SIG-M5 treated with dmso at 0.1 percent for 504 hours (cell line): Measurements from ENCODE around the gene NOS1AP.
"Not testable (repeated sequence)": the region's sequence is repeated elsewhere in the genome, so short reads cannot be mapped to it uniquely, and the experiment has no call there.

Source experiments
- DNase-seq: peaks from one replicate; lab custom pipeline; 2025; ENCODE audit not compliant: unreplicated experiment; lab: John Stamatoyannopoulos, UW

Gene NOS1AP

GRCh38 chr1:162191396-162192305, 122.2 kb downstream of the NOS1AP start:
- no peak for DNase-seq

GRCh38 chr1:162192306-162192678, 122.8 kb downstream of the NOS1AP start:
- no peak for DNase-seq

GRCh38 chr1:162192763-162193162, 123.3 kb downstream of the NOS1AP start:
- no peak for DNase-seq

- DNase-seq, result no peak
These were observed 123.7 kb downstream of the NOS1AP start for GRCh38 chr1:162193221-162193620.

DNA sequence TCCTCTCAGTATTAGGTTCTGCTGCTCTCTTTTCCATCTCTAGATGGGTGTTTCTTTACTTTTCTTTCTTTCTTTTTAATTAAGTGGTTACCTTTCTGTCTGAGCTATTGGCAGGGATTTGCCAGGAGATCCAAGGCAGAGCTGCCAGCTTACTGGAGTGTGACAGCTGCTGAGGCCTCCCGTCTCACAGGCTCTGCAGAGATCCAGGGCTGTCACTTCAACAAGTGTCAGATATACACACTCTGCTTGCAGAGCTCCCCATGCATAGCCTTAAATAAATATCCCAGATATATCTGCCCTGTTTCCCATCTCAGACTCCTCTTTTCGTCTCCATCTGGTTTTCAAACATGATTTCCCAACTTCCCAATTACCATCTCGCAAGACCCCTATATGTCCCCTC, 124.3 kb downstream of the NOS1AP start:
- DNase-seq, result no peak

- no peak for DNase-seq
These were observed 126.1 kb downstream of the NOS1AP start for GRCh38 chr1:162195567-162195966.

GRCh38 chr1:162196387-162196786, 126.9 kb downstream of the NOS1AP start:
- DNase-seq, result no peak

DNA sequence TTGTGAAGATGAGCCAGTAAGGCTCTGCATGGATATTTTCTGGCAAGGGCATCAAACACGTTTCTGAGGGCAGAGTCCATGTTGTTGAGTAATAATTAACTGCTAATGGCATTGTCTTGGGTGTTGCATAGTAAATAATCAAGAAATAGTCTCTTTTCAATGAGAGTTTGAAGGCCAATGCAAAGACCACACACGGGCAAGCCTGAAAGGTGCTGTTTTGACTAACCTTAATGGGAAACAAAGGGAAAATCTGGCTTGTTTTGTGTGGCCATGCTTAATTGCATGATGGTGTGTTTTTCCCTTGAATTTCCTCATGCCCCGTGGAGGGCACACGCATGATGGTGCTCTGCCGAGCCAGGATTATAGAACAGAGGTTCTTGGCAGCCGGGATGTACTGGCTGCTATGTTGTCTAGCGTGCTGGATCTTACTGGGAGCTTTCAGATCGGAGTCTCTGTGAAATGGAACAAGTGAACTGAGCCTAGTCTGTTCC, 127.6 kb downstream of the NOS1AP start:
- DNase-seq, result no peak

DNA sequence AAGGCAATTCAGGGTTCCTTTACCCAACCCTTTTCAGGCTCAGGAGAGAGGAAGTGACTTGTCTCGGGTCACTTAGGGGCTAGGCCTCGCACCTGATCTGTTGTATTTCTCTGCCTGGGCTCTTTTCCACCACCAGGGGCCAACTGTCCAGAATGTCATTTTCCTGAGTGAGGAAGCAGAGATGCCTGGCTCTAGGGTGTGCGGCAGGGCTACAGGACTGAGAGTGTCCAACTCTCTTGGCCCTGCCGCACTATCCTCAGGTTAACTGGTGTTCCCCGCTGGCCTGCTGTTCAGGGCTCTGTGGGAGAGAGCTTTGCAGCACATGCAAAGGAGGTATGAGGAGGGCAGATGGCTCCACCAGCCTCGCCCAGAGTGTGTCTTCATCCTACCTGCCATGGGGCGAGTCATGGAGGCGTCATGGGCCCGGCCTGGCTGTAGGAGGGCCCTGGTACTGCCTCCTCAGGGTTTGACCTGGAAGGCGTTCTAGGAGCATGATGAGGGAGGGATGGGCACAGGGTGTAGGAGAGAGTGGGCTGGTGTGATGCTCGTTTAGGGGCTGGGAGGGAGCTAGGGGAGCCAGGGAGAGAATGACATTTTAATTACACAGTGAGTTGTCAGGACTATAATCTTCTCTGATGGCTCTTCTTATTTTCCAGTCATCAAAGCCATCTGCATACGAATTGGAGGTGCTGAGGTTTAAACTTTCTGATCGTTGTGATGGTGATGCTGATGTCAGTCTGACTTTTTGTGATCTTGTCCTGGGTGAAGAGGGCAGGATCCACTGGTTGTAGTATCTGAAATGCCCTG, 128.3 kb downstream of the NOS1AP start:
- no peak for DNase-seq

DNA sequence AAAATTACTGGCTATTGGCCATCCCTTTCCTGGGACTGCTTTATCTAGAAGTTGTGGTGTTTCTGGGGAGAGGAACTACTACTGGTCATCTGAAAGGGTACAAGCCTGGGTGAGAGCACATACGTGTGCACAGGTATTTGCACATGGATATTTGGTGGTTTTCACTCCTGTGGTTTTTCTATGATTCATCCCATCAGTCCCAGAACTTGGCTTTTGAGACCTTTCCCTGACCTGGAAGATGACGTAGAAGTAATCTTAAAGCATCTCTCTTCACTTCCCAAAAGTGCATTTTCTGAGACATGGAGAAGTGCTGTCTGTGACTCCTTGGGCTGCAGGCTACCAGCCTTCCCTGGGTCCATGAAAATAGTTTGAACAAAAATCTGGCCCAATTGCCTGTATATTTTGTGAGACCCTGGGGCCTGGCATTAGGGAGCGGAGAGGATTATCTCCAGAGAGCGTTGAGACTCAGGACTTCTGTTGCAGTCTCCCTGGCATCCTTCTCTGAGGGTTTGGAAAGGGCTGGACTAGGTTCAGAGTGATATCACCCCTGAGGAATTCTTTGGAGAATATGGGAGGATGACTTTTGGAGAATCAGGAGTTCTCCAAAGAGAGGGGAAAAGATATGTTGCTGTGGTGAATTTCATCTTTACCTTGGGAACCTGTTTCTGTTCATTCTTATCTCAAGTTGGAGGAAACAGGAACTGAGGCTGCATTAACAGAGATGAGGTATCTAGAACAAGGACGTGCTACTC, 130.8 kb downstream of the NOS1AP start:
- no peak for DNase-seq

DNA sequence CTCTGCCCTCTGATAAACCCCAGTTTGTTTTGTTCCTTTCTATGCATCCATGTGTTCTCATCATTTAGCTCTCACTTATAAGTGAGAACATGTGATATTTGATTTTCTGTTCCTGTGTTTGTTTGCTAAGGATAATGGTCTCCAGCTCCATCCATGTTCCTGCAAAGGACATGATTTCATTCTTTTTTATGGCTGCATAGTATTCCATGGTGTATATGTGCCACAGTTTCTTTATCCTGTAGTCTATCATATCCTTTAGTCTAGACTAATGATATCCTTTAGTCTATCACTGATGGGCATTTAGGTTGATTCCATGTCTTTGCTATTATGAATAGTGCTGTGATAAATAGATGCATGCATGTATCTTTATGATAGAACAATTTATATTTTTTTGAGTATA, 131.6 kb downstream of the NOS1AP start:
- not testable (repeated sequence) for DNase-seq

DNA sequence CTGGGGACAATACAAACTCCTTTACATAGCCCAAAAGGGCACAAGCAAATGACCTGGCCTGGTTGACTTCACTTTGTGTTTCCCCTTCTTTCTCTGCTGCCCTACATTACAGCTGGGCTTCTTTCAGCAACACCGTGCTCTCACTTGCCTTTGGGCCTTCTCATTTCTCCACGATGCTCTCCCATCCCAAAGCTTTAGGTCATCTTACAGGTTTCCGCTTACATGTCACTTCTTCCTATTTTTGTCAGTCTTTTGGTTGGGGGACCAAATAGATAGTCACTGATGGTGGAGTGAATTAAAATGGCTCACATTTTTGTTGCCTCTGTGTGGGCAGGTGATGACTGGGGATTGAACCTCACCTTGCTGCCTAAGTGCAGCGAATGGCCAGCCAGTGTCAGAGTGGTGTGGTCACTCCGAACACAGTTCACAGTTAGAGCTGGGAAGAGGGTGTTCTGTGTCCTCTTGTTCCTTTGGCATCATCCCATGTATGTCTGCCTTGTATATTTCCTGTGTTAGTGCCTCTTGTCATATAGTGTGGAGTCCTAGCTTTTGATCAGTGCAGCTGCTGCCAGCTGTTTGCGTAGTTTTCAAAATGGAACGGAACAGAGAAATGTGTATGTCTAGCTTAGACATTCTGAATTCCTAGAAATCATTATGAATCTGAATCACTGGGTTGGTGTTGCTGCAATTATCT, 134.8 kb downstream of the NOS1AP start:
- no peak for DNase-seq

DNA sequence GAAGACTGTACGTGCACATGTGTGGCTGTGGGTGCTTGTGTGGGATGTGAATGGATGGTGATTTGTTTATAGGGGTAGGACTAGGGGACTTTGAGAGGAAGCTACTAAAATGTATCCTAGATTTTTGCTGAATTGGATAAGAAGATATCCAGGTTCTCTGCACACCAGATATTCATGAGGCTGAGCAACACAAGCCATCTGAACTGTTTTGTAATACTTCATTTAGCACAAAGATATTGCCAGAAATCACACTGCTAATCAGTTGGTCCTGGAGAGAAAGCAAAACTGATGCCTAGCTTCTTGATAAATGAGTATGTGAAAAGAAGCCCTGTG, 135.3 kb downstream of the NOS1AP start:
- DNase-seq, result no peak

GRCh38 chr1:162206300-162206699, 136.8 kb downstream of the NOS1AP start:
- no peak for DNase-seq

DNA sequence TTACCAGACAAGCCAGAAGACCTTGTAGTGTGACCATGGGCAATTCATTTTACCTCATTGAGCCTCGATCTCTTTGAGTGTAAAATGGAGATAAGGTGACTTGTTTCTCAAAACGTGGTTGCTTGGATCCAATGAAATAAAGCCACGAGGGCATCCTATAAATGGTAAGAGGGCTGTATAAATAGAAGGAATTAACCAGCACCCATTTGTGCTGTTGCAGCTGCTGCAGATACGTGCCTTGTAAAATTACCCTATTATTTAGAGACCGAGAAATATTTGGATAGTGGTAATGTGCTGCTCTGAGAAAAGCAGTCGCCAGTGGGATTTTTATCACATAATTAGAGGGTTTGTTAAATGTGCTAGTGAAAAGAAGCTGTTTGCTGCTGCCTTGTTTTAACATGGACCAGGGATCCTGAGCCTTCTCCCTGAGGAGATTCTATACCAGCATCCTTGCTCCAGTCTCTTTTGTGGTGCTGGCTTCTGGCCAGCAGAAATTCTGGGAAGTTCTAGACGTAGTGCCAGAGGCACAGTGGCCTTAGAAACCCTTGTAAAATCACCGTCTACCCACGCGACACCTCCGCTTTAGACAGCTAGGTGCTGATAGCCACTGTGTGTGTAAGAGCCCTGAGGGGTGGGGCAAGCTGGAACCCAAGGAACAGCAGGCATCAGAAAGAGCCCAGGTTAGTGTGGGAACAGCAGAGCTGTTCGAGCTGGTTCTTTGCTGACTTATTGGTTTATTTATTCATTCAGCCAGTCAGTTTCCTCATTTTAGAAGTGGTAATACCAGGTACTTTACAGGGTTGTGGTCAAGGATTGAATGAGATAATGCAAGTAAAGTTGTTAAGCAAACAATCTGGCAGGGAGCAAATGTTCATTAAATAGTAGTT, 137.5 kb downstream of the NOS1AP start:
- peak; percentile 22 for DNase-seq

DNA sequence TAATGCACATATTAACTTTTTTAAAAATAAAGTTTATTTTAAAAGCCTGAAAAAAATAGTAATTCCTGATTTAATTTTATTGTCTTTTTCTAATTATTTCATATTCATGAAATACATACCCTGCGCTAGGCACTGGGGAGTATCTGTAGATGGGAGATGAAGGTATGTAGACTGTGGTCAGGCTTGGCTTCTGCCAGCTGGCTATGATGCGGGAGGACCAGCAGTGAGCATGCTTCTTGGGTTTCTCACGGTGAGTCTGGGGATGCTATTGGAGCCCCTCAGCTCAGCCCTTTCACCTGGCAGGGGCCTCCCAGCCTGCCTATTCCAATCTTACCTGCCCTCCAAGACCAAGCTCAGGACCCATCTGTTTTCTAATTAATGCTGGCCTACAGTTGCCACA, 138.4 kb downstream of the NOS1AP start:
- no peak for DNase-seq

DNA sequence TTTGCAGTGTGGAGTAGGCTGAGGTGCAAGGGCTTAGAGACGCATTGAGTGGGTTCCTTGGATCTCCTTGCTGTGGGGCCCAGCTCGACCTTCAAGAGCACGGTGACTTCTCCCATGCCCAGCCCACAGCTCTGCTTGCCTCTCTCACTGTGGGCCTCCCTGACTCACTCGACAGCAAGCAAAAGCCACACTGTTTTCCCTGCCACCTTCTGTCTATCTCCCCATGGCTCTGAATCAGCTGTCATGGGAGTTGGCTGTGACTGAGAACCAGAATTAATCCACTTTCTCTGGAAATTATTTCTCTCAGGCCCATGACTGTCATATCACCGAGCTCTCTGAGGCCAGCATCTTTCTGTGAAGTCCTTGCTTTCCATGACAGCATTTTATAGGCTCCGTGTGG, 140.7 kb downstream of the NOS1AP start:
- no peak for DNase-seq

GRCh38 chr1:162212713-162213112, 143.2 kb downstream of the NOS1AP start:
- no peak for DNase-seq

DNA sequence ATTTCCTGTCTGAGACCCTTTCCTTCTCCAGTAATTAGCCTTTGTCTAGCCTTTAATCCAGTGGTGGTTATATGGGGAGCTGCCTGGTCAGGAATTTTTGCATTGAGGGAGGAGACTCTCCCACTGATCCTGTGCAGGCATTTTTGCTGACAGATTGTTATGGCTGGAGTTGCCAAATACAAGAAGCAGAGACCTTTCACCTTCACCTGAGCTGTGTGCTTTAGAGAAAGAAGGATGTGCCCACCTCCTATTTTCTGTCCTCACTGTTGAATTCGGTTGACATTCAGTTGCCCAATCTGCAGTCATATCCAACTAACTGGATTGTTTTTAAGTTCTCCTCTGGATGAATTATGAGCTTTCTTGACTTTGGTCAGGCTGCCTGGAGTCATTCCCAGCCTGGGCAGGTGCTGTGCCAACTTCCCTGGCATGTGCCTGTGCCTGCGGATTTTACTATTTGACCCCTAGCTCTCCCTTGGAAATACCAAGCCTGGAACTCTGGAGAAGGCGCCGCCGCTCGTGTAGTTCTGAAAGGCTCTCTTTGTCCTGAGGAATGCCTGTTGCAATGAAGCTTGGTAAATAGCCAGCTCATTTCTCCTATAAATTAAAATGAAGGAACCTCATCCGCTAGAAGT, 143.9 kb downstream of the NOS1AP start:
- no peak for DNase-seq
